GM12878 (cell line): ENCODE data around the gene RAD51B. TPM values are rescaled to one million over a fixed set of nuclear protein-coding genes. Genes with fewer than 3 reads are reported as not detected.

Experiments used
- ATF7 ChIP-seq: fragments of 450-650 bp; IDR thresholded peaks from 2 replicates; pipeline ENCODE4 v1.6.1; 2016; ENCODE audit warnings: low read depth, mild to moderate bottlenecking
- BCL11A ChIP-seq: IDR thresholded peaks from 2 replicates; pipeline ENCODE4 v1.6.1; 2011; ENCODE audit warnings: low read depth, low read length
- BHLHE40 ChIP-seq, 2 experiments: fragments of 450-650 bp in 1 of 2; IDR thresholded peaks; 2 replicates each; pipeline ENCODE4 v1.6.1; 2011 to 2017; ENCODE audit warnings: low read depth in 2 of 2, borderline replicate concordance in 1 of 2, improper control_type of control experiment in 1 of 2, low read length in 1 of 2, mild to moderate bottlenecking in 1 of 2
- CBFB ChIP-seq: IDR thresholded peaks from 2 replicates; pipeline ENCODE4 v1.6.1; 2016; ENCODE audit warnings: antibody characterized with exemption, low read depth
- CHD2 ChIP-seq: IDR thresholded peaks from 2 replicates; pipeline ENCODE4 v1.6.1; 2011; ENCODE audit warnings: low read depth, low read length, improper control_type of control experiment, borderline replicate concordance
- CREM ChIP-seq: IDR thresholded peaks from 2 replicates; pipeline ENCODE4 v1.6.1; 2014; ENCODE audit warnings: antibody characterized with exemption, low read depth
- CUX1 ChIP-seq: IDR thresholded peaks from 2 replicates; pipeline ENCODE4 v1.6.1; 2012; ENCODE audit warnings: improper control_type of control experiment, low read depth, low read length; ENCODE audit not compliant: insufficient replicate concordance
- EGR1 ChIP-seq, 2 experiments: IDR thresholded peaks; 1 replicate in 1 of 2; 2 replicates in 1 of 2; pipeline ENCODE4 v1.6.1; 2011 to 2012; ENCODE audit warnings: low read depth in 2 of 2, low read length in 2 of 2, borderline replicate concordance in 1 of 2, mild to moderate bottlenecking in 1 of 2, moderate library complexity in 1 of 2
- IKZF1 ChIP-seq: fragments of 450-650 bp; conservative IDR thresholded peaks from 2 replicates; pipeline ENCODE4 v1.6.1; 2017; ENCODE audit warnings: antibody characterized with exemption, mild to moderate bottlenecking
- MEF2B ChIP-seq: fragments of 450-650 bp; IDR thresholded peaks from 2 replicates; pipeline ENCODE4 v1.6.1; 2018; ENCODE audit warnings: mild to moderate bottlenecking, moderate library complexity; ENCODE audit not compliant: partially characterized antibody, poor library complexity, severe bottlenecking
- MYC ChIP-seq: IDR thresholded peaks from 2 replicates; pipeline ENCODE4 v1.6.1; 2011; ENCODE audit warnings: mild to moderate bottlenecking, low read length, moderate library complexity, inconsistent platforms; ENCODE audit not compliant: insufficient read depth, insufficient replicate concordance, insufficient read length, severe bottlenecking
- NFYA ChIP-seq: IDR thresholded peaks from 2 replicates; pipeline ENCODE4 v1.6.1; 2011; ENCODE audit warnings: low read depth, mild to moderate bottlenecking, low read length, improper control_type of control experiment, borderline replicate concordance
- NR2C1 ChIP-seq: fragments of 450-650 bp; IDR thresholded peaks from 2 replicates; pipeline ENCODE4 v1.6.1; 2017; ENCODE audit warnings: antibody characterized with exemption, mild to moderate bottlenecking, moderate library complexity
- NR2C2 ChIP-seq: IDR thresholded peaks from 2 replicates; pipeline ENCODE4 v1.6.1; 2011; ENCODE audit warnings: borderline replicate concordance, low read depth; ENCODE audit not compliant: control insufficient read depth, insufficient read length
- PAX5 ChIP-seq: IDR thresholded peaks from 2 replicates; pipeline ENCODE4 v1.6.1; 2011; ENCODE audit warnings: low read depth, low read length, borderline replicate concordance
- POLR2AphosphoS2 ChIP-seq: IDR thresholded peaks from 2 replicates; pipeline ENCODE4 v1.6.1; 2011; ENCODE audit warnings: low read depth, mild to moderate bottlenecking, low read length, improper control_type of control experiment, moderate library complexity
- POU2F2 ChIP-seq: IDR thresholded peaks from 3 replicates; pipeline ENCODE4 v1.6.1; 2011; ENCODE audit warnings: low read depth, mild to moderate bottlenecking, low read length, borderline replicate concordance
- RCOR1 ChIP-seq: conservative IDR thresholded peaks from 2 replicates; pipeline ENCODE4 v1.6.1; 2012; ENCODE audit warnings: low read depth, low read length, improper control_type of control experiment
- SKIL ChIP-seq: fragments of 450-650 bp; IDR thresholded peaks from 2 replicates; pipeline ENCODE4 v1.6.1; 2017; ENCODE audit warnings: mild to moderate bottlenecking, low read depth, inconsistent platforms; ENCODE audit not compliant: poor library complexity, severe bottlenecking
- SMARCA5 ChIP-seq: fragments of 450-650 bp; IDR thresholded peaks from 2 replicates; pipeline ENCODE4 v1.6.1; 2017; ENCODE audit warnings: mild to moderate bottlenecking
- YY1 ChIP-seq: IDR thresholded peaks from 2 replicates; pipeline ENCODE4 v1.6.1; 2011; ENCODE audit warnings: low read depth, mild to moderate bottlenecking, low read length
- ZBED1 ChIP-seq: IDR thresholded peaks from 2 replicates; pipeline ENCODE4 v1.6.1; 2016; ENCODE audit warnings: borderline replicate concordance
- ZNF24 ChIP-seq: fragments of 450-650 bp; IDR thresholded peaks from 2 replicates; pipeline ENCODE4 v1.6.1; 2017; ENCODE audit warnings: antibody characterized with exemption, mild to moderate bottlenecking
- ZNF622 ChIP-seq: fragments of 450-650 bp; IDR thresholded peaks from 2 replicates; pipeline ENCODE4 v1.6.1; 2017; ENCODE audit warnings: mild to moderate bottlenecking, inconsistent platforms
- polyA plus RNA-seq, 11 experiments: library from polyadenylated mRNA; depleted of rRNA in 4 of 11; unstranded in 6 of 11; stranded (reverse) in 5 of 11; fragments of >200 nt; fragmentation: Nextera tagmentation in 4 of 11; fragmentation: Illumina TruSeq in 1 of 11; extraction: Ambion mirVana in 4 of 11; extraction: Trizol in 1 of 11; gene quantifications; 1 replicate in 1 of 11; 2 replicates in 10 of 11; pipeline versions ENCODE4 v1.2.1 to v1.2.3, GENCODE V29; 2011 to 2016; ENCODE audit warnings: inconsistent platforms in 2 of 11, missing spikeins in 2 of 11, low read depth in 1 of 11
- total RNA-seq, 4 experiments: library from RNA; depleted of rRNA in 3 of 4; stranded (reverse); fragments of >200 nt in 3 of 4; fragmentation: Illumina TruSeq in 1 of 4; extraction: Trizol in 1 of 4; gene quantifications; 2 replicates each; pipeline versions ENCODE4 v1.2.1 to v1.2.3, GENCODE V29; 2013 to 2021

The RAD51B gene
- total and polyA plus RNA-seq, 10 of the 15 experiments (the other 5 are each of a cell fraction or from before 2014, with no cell fraction given), result 9.8 to 26.8 (median 21.3) TPM

DNA sequence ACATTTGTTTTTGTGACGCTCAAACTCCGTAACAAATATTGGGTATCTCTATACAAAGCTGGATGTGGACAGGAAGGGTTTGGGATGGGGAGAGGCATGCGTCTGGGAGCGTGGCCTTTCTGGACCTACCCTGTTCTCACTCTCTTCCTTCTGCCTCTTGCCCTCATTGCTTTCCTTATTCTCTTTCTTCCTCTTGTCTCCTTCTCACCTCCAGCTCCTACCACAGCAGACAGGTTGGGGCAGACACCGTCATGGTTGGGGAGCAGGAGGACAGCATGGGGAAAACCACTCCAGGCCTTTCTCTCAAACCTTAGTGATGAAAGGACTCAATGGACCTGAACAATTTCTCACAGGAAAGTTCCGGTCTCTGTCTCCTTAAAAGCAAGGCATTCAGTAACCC is 465.3 kb downstream of the RAD51B start (continued):
- TF ChIP-seq ATF7, result no peak; the same call in 1 of the 2 replicates
- no peak for TF ChIP-seq MYC
- TF ChIP-seq EGR1 (IDR thresholded peaks at IDR 0.05; ENCODE audit: borderline replicate concordance in 1 of 2, low read depth in 2 of 2, low read length in 2 of 2), result peak in 1 of 2 experiments; percentile 26; a peak in 1 of 3 replicates
- no peak for TF ChIP-seq NR2C2
- peak; percentile 72 for TF ChIP-seq SKIL
- TF ChIP-seq POLR2AphosphoS2, result 0 out of 2 replicates have a peak, but pooled peaks have one; percentile 37
- TF ChIP-seq PAX5, result peak; percentile 98
- TF ChIP-seq POU2F2, result 0 out of 3 replicates have a peak, but pooled peaks have one; percentile 28
- no peak for TF ChIP-seq CBFB
- TF ChIP-seq BCL11A, result peak; percentile 43; the same call in 1 of the 2 replicates
- TF ChIP-seq CHD2, result no peak; the same call in 1 of the 2 replicates
- TF ChIP-seq CREM, result peak; percentile 53; the same call in 1 of the 2 replicates
- TF ChIP-seq BHLHE40 (IDR thresholded peaks at IDR 0.05; ENCODE audit: borderline replicate concordance in 1 of 2, low read depth in 2 of 2, low read length in 1 of 2), result peak in 1 of 2 experiments; percentile 13; a peak in 1 of 4 replicates
- TF ChIP-seq NFYA, result no peak
- TF ChIP-seq ZNF622, result no peak
- TF ChIP-seq NR2C1, result no peak
- peak; percentile 66 for TF ChIP-seq IKZF1
- no peak for TF ChIP-seq SMARCA5
- TF ChIP-seq YY1, result no peak; the same call in 1 of the 2 replicates
- TF ChIP-seq RCOR1, result no peak
- TF ChIP-seq ZNF24, result no peak
- peak; percentile 29 for TF ChIP-seq MEF2B
- TF ChIP-seq ZBED1, result no peak; the same call in 1 of the 2 replicates
- peak; percentile 37 for TF ChIP-seq CUX1
